GM12872 (cell line): ENCODE measurements around the gene DENND5A.

Source experiments
- CTCF ChIP-seq: IDR thresholded peaks from 3 replicates; pipeline ENCODE4 v1.5.1; 2011; ENCODE audit warnings: low read depth, mild to moderate bottlenecking, low read length, moderate library complexity; ENCODE audit not compliant: insufficient read depth

Gene DENND5A

DNA sequence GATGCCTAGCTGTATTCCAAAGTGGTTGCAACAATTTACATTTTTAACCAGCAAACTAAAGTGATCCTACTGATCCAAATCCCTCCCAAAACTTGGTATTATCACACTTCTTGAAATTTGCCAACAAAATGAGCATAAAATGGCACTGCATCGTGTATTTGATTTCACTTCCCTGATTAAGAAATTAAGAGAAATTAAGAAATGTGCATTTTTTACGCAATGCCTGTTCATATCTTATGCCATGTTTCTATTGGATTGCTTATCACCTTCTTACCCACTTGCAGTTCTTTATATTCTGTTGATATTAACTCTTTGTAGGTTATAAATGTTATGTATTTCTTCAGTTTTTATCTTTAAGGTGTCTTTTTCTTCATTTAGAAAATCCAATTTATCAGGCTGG, 80.6 kb downstream of the DENND5A start:
- TF ChIP-seq CTCF: no peak

DNA sequence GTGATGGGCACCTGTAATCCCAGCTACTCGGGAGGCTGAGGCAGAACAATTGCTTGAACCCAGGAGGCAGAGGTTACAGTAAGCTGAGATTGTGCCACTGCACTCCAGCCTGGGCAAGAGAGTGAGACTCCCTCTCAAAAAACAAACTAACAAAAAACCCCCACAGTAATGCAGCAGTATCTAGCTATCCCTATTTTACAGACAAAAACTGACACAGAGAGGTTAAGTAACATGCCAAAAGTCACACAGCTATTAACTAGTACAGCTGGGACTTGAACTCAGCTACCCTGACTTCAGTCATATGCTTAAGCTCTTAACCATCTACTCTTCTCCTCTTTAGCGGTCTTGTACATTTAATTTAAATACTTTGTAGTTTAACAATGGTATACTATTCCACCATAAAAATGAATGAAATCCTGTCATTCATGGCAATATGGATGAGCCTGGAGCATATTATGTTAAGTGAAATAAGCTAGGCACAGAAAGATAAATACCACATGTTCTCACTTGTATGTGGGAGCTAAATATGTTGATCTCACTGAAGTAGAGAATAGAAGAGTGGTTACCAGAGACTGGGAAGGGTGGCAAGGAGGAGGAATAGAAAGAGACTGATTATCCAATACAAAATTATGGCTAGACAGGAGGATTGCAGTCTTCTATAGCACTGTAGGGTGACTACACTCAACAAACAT, 82.8 kb downstream of the DENND5A start:
- no peak for TF ChIP-seq CTCF

DNA sequence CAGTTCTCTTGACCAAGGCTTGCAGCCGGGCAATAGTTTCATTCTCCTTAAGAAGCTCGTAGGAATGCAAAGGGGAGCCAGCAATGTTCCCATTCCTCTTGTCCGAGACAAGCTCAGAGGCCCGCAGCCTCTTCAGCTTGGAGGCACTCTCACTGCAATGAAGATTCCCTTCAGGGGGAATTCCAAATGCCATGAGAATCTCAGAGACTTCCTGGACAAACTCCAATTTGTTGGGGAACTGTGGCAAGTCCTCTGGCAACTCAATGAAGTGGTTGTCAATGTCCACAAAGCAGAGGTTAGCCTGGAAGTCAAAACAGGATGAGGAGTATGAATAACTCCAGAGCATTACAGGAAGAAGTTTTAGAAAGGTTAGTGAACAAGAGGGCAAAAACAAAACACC, 84.4 kb downstream of the DENND5A start:
- TF ChIP-seq CTCF: no peak

- TF ChIP-seq CTCF: no peak
These were observed 86.0 kb downstream of the DENND5A start for GRCh38 chr11:9179141-9179540.

GRCh38 chr11:9178716-9179115, 86.4 kb downstream of the DENND5A start:
- TF ChIP-seq CTCF: no peak

DNA sequence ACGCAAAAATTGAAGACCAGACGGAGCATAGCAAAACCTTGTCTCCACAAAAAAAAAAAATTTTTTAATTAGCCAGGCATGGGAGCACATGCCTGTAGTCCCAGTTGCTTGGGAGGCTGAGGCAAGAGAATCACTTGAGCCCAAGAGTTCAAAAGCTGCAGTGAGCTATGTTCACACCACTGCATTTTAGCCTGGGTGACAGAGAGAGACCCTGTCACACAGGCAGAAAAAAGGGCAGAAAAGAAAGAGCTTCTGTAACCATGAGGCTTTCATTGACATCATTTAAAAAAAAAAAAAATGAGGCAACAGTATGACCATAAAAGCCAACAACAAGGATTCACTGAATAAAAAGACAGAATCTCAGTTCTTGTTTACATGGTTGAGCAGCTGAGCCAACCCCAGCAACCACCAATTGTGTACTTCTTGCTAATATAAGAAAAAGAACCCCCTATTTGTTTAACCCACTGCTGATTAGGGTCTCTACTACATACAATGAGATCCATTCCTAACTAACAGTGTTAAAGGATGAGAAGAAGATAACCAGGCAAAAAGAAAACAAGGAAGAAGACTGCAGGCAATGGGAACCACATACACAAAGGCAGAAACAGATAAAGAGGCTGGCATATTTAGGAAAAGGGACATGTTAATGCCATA, 87.6 kb downstream of the DENND5A start:
- no peak for TF ChIP-seq CTCF

GRCh38 chr11:9176550-9176949, 88.6 kb downstream of the DENND5A start:
- no peak for TF ChIP-seq CTCF
